SKM-1 (cell line): ENCODE data around the gene TBC1D20.
A peak's percentile ranks its signal among the peaks of the same experiment; 100 is the strongest.
"Not testable (repeated sequence)": the region's sequence is repeated elsewhere in the genome, so short reads cannot be mapped to it uniquely, and the experiment has no call there.

ENCODE experiments used
- DNase-seq: peaks from one replicate; lab custom pipeline; 2025; ENCODE audit not compliant: unreplicated experiment; lab: John Stamatoyannopoulos, UW

The TBC1D20 gene, protein sequence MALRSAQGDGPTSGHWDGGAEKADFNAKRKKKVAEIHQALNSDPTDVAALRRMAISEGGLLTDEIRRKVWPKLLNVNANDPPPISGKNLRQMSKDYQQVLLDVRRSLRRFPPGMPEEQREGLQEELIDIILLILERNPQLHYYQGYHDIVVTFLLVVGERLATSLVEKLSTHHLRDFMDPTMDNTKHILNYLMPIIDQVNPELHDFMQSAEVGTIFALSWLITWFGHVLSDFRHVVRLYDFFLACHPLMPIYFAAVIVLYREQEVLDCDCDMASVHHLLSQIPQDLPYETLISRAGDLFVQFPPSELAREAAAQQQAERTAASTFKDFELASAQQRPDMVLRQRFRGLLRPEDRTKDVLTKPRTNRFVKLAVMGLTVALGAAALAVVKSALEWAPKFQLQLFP

DNA sequence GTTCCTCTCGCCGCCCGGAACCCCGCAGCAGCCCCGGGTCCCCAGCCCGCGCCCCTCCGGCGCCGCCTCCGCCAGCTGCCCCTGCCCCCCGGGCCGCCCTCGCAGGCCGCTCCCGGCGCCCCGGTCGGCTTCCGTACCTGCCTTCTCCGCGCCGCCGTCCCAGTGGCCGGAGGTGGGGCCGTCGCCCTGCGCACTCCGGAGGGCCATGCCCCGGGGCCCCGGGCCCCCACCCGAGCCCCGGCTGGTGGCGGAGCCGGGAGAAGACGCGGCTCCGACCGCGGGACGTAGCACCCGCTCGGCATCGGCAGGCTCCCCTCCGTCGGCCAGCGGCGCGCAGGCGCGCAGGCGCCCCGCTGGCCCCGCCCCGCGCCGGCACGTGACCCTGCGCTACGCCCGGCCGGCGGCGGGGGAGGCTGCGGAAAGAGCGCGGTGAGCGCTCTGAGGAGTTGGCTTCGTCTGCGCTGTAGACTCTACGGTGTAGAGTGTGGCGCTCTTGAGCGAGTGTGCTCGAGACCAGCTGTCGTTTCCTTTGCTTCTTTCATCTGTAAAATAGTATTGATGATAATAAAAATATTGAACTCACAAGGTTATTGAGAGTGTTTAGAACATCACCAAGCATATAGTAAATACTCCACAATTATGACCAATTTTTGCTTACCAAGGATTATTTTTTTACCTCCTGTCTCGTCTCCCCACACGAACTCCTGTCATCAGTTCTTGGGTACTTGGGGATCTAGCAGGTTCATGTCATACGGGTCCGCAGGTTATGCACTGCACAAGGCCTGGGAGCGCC is at the start of gene TBC1D20:
Gene TBC1D20, minus strand, starts transcription at position 335 of the 793 bp plus-strand sequence. Its CDS starts 128 bp downstream, at position 207.
- DNase-seq: peak; percentile 20

DNA sequence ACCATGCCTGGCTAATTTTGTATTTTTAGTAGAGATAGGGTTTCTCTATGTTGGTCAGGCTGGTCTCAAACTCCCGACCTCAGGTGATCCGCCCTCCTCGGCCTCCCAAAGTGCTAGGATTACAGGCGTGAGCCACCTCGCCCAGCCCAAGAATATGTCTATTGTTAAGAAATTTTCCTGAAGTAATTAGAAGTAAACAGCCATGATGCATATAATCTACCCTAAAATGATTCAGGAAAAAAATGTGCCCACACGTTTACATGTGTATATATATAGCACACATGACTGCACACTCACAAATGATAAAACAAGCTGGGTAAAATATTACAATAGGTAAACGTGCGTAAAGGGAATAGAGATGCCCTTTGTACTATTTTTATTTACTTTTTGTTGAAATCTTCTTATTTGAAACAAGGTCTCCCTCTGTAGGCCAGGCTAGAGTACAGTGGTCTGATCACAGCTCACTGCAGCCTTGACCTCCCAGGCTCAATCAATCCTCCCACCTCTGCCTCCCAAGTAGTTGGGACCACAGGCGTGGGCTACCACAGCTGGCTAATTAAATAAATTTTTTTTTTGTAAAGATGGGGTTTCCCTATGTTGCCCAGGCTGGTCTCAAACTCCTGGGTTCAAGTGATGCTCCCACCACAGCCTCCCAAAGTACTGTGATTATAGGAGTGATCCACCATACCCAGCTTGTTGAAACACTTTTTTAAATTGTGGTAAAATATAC is 48.2 kb upstream of the TBC1D20 start:
- DNase-seq: not testable (repeated sequence)

DNA sequence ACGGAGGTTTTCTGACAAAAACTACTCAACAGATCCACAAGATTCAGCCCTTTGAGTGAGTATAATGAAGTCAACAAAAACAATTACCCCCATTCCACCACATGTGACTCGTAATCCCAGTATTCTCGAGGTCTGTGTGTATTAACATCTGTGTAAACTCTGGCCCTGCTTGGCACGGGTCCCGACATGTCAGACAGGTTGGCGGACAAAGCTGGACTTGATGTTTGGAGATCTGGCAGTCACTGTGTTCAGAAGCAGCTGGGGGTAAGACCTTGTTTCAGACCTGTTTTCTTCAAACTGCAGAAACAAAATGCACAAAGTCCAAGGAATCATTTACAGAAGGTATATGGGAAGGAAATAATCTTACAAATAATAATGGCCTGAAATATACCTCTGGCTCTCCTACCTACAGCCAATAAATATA is 46.0 kb upstream of the TBC1D20 start:
- DNase-seq: not testable (repeated sequence)

DNA sequence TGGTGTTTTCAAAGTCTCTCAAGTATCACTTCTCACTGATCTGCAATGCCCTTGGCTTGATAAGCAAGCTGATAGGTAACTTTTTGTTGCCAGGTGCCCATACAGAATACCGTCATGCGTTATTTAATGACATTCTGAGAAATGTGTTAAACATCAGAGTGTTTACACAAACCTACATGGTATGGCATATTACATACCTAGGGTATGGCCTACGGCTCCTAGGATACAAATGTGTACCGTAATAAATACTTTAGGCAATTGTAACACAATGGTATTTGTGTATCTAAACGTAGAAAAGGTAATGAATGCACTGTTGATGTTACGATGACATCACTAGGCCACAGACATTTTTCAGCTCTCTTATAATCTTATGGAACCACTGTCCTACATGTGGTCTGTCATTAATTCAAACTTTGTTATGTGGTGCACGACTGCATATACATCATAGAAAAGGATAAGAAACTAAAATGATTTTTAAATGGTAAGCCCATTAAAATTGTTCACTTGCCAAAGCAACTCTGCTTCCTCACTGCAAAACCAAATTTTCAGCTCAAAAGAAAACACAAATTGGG is 45.5 kb upstream of the TBC1D20 start:
- DNase-seq: no peak

DNA sequence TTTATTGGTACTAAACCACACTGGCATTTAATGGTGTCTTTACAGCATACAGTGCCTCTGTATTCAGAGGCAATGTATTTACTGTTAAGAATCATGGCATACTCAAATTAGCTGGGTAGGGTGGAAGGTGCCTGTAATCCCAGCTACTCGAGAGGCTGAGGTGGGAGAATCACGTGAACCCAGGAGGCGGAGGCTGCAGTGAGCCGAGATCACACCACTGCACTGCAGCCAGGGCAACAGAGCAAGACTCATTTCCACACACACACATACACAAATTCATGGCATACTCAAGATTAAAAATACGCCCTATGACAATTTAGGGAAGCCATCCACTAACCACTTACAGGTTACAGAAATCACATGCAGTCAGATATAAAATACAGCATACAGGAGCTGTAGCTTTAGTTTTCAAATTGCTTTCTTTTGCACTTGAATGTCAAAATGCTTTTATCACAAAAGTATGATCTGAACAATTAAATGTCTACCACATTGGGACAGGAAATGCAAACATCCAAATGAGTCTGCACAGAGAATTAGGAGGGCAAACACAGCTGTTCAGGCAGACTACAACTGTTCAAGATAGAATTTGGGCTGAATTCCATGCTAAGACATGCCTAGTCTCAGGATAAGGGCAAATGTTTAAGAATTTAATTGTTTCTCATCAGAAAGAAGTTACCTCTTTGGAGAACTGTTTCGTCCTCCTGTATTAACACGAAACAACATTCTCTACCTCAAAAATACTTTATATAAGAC is 44.8 kb upstream of the TBC1D20 start:
- DNase-seq: no peak

DNA sequence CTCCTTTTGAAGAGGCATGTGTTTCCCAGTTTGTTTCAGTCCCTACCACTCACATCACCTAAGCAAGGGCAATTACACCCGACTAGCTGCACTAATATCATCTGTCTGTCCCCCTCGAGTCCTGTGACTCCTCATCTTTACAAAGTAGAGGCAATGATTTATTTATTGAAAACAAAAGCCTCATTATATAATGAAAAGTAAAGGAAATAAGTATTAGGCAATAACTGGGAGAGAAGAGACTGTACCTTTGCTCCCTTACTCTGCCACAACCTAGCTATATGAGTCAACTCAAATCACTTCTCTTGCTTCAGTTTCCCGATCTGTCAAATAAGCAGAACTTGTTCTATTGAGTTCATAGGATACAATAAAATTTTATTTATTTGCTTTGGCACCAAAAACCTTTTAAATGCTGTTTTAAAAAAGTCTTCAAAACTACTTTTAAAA is 42.3 kb upstream of the TBC1D20 start:
- DNase-seq: no peak

DNA sequence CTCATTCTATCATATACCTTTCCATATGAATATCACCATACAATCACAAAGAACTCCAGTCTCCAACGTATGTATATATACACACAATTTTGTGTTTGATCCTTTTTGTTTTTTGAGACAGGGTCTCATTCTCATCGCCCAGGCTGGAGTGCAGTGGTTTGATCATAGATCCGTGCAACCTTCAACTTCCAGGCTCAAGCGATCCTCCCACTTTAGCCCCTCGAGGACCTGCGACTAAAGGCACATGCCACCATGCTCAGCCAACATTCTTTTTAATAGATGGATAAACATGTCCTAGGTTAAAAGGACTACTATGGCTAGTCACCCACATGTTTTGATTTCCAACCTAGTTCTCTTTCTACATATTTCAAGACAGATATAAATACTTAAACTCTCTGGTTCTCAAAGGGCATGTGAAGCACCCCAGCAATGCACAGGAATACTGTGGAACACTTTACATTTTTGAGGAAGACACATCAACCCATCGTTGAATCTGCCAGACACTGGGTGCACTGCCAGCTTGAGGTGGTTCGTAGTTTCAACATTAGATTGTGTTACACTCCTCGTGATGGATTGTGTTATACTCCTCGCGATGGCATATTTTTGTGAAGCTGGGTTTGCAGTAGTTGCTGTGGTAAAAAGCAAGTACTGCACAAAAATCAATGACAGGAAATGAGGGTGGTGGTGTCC is 40.9 kb upstream of the TBC1D20 start:
- no peak for DNase-seq

DNA sequence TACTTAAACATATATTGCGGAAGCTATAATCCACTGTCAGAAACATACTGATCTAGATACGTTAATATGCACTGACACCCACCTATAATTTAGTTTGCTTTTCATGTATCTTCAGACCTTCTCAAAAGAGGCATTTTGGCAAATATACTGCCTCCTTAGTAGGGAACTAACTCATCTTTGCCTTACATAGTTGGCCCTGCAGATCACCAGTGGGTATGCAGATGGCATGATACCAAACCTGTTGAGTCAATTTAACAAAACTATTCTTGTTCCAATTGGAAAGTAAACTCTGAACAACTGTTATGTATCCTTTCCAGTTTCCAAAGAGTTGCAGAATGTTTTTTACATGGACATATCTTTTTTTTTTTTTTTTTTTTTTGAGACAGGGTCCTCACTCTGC is 35.6 kb upstream of the TBC1D20 start:
- DNase-seq: no peak

DNA sequence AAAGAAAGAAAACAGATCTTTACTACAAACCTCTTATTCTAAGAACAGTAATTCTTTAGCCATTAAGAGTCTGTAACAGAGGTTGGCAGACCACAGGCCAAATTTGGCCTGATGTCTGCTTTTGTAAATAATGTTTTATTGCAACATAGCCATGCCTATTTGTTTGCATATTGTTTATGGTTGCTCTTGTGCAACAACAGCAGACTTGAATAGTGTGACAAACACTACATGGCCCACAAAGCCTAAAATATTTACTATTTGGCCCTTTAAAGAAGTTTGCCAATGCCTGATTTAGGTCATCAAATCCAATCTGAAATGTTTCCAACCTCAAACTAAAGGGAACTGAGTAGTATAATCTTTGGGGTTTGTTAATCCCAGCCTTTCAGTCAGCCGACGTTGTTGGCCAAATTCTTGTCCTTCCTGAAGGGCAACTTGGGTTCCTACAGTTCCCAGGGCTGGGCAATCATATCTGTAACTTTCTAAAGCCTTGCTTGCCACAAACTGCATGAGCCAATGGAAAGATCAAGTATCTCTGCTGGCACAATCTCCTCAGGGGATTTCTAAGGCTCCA is 33.9 kb upstream of the TBC1D20 start:
- DNase-seq: no peak

DNA sequence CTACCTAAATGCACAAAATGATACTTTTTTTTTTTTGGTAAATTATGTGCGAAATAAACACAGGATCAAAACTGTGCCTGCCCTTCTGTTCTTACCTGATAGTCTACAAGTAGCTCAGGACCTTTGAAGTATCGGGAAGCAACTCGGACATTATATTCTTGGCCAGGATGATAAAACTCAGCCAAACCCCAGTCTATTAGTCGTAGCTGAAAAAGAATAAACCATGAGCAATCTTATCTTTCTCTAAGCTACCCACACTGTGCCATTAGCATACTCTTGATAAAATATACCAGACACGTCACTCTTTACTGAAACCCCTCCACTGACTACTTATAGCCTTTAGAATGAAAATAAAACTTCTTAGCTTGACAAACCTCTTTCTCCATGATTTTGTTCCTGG is 29.8 kb upstream of the TBC1D20 start:
- DNase-seq: no peak

DNA sequence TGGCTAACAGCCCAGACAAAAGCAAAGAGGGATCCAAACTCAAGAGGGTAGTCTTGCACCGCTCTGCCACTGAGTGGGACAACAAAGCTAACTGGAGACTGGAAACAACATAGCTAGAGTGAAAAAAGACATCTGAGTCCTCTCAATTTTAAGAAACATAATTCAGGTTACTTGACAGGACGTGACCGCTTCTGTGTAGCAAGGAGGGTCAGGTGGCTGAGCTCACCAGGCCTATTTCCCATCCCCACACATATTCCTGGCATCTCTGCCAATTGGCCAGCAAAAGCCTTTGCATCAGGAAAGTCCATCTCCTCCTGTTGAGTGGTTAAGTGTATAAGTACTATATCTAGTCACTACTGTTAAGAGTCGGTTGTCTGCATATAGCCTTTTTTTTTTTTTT is 25.3 kb upstream of the TBC1D20 start:
- no peak for DNase-seq

DNA sequence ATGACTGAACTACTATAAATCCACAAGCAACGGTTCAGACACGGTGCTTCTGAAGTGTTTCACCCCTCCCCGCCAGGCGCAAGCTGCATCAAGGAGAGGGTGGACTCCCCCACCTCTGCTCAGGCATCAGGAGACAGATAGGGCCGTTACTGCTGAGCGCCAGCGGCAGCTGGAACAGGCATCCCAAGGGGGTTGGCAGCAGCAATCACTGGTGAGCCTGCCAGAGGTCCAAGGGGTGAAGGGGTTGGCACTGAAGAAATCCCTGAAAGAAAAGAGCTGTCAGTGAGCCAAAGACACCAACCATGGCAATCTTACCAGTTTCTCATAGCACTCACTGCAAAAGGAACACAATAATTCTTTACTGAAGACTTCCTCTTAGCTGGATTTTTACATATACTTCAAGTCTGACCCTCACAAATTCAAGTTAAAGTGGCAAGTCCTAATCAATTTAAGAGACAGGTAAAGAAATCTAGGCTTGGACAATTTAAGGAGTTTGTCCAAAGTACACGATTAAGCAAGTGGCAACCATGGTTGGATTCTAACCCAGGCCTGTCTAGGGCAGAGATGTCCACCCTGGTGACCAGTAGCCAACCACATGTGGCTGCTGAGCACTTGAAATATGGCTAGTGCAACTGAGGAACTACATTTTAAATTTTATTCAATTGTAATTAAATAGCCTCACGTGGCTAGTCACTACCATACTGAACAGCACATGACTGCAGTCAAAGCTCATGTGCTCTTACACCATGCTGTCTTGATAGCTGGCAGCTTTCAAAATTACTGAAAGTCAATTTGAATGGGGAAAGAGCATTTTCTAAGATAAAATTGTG is 21.7 kb upstream of the TBC1D20 start:
- DNase-seq: no peak

DNA sequence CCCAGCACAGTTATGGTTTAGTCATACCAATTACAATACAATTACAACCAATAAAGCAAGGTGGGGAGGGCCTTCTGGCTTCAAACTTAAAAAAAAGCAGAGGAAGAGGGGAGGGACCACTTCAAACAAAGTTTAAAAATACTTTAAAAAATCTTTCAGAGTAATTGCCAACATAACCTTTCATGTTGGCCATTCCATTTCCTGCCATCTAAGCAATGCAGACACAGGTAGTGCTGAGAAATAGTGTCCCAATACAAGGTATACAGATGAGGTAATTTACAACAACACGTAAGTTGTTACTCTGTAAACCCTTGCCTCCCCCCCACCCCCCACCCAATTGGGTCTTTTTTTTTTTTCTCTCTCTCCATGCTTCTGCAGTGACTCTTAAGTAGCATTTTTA is 18.8 kb upstream of the TBC1D20 start:
- DNase-seq: no peak

DNA sequence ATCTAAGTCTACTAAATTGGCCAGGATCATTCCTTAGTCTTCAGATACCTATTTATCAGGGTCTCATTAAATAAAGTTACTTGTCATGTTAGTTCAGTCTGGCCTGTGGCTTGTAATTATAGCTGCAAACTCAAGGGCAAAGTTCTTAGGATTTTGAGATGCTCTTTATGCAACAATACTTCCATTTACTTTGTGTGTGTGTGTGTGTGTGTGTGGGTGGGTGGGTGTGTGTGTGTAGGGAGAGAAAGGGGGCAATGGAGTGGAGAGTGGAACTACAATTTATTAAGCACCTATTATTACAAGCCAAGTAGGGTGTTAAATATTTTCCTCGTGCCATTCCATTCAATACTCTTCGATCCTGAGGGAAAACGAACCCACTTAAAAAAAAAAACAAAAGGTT is 17.7 kb upstream of the TBC1D20 start:
- no peak for DNase-seq

DNA sequence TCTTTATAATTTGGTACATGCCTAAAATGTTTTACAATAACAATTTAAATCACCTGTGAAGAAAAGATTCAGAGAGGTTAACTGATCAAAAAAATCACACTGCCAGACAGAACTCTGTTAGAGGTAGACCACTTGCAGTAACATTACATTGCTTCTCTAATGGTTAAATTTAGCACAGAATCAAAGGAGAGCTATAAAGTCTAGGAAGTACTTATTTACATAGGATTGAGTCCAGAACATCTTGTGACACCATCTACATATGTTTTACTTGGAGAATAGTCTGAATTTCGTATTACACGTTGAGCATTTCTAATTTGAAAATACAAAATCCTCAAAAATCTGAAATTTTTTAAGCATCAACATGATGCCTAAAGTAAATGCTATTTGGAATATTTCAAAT is 17.2 kb upstream of the TBC1D20 start:
- no peak for DNase-seq

DNA sequence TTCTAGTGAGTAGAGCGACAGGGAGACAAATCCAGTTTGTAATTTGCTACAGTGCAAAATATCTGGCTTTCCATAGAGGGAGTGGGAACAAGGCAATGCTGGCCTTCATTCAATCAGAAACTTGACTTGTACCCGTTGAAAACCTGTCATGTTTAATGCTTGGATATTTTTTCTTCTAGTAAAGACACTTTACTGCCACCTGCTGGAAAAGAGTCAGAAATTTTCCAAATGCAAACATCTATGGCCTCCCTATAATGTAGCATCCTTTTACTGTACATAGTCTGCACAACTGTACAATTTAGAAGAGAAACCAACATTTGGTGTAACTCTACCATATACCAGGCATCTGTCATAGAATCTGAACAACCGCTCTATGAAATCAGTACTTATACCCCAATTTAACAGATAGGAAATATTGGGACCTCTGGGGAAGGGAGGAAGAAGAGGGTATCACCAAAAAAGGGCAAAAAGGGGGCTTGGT is 16.7 kb upstream of the TBC1D20 start:
- peak; percentile 11 for DNase-seq

DNA sequence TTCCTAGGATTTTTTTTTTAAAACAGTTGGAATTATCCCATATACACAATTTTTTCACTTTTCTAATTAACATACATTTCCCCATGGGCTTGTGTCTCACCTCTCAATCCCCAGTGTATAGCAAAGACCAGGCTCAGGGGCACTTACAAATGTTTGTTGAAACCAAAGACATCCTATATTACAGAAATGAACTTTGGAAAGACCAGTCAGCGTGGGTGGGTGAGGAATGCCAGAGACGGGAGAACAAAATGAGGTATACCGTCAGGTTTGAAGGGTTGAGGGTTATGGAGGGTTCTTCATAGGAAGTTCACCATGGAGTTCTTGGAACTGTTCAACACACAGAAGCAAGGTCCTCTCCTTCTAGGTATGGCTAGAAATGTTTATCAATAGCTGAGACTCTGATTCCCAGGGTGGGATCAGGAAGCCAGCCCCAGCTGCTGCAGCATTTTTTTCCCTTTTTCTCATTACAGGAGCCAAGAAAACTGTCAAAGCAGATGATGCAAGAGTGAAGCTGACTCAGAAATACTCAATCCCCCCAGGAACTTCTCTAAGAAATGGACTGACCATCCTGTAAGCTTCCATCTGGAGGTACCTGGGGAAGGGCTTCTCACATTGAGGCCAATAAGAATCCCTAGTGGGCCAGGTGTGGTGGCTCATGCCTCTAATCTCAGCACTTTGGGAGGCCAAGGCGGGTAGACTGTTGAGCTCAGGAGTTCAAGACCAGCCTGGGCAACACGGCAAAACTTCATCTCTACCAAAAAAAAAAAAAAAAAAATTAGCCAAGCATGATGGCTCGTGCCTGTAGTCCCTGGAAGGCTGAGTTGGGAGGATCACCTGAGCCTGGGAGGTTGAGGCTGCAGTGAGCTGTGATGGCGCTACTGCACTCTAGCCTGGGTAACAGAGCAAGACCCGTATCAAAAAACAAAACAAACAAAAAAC is 15.9 kb upstream of the TBC1D20 start:
- no peak for DNase-seq
